ENCODE measurements around the gene GBP3. TPM values are rescaled to one million over a fixed set of nuclear protein-coding genes. Genes with fewer than 3 reads are reported as not detected.
"Not testable (repeated sequence)": the region's sequence is repeated elsewhere in the genome, so short reads cannot be mapped to it uniquely, and the experiment has no call there.

The GBP3 gene
- total RNA-seq, 2 experiments from 2014 or later: 9.7 to 10.2 TPM

DNA sequence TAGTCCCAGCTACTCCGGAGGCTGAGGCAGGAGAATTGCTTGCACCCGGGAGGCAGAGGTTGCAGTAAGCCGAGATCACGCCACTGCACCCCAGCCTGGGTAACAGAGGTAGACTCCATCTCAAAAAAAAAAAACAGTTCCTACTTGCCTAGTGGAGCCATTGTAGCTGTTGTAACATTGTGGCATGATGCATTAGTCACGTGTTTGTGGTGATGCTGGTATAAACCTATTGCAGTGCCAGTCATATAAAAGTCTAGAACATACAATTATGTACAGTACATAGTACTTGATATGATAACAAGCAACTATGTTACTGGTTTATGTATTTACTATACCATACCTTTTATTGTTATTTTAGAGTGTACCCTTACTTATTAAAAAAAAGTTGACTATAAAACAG is 46.4 kb downstream of the GBP3 start:
- no peak for DNase-seq
- Mint-ChIP-seq H3K4me1 (peaks cover 48% of the 10 kb centered on the region), H3K27ac (no peak overlapping the region), H3K27me3 (no peaks in the 10 kb centered on the region), H3K9me3 (peaks cover 4% of the 10 kb centered on the region), H3K4me3 (no peak overlapping the region), H3K36me3 (peaks cover 52% of the 10 kb centered on the region)

DNA sequence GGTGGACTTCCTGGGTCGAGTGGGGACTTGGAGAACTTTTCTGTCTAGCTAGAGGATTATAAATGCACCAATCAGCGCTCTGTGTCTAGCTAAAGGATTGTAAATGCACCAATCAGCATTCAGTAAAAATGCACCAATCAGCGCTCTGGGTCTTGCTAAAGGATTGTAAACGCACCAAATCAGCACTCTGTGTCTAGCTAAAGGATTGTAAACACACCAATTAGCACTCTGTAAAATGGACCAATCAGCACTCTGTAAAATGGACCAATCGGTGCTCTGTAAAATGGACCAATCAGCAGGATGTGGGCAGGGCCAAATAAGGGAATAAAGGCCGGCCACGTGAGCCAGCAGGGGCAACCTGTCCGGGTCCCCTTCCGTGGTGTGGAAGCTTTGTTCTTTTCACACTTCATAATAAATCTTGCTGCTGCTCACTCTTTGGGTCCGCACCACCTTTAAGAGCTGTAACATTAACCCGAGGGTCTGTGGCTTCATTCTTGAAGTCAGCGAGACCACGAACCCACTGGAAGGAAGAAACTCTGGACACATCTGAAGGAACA is 48.0 kb downstream of the GBP3 start:
- H3K4me3 Mint-ChIP-seq, H3K27me3 Mint-ChIP-seq, H3K27ac Mint-ChIP-seq, H3K9me3 Mint-ChIP-seq, DNase-seq: not testable (repeated sequence)
- Mint-ChIP-seq H3K4me1 (peaks cover 38% of the 10 kb centered on the region), H3K36me3 (peaks cover 38% of the 10 kb centered on the region)

DNA sequence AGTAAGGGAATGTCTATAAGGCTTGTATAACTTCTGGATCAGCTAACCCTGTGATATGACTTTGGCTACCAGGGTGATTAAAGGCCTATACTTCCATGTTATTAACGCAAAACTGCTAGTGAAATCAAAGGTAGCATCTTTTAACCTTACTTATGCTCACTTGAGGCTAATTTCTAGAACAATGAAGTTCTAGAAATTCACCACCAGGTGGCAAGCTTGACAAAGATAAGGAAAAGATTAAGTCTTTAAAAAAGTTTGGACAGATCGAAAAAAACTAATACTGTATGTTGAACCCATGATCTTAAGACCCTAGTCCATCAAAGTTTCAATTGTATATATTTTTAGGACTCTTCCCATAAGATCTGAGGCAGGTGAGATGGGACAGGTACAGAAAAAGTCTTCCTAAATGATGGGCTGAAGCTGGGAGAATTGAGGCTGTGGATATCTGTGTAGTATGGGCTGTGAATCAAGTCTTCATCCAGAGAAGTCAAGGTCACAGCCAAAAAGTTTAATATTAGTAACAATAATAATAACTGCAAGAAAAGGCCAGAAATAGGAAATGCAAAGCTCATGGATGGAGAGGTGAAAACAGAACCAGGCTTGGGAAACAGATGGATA is 49.0 kb downstream of the GBP3 start:
- no peak for DNase-seq
- peaks cover 27% of the 10 kb centered on the region for H3K4me1 Mint-ChIP-seq
- peaks cover 28% of the 10 kb centered on the region for H3K36me3 Mint-ChIP-seq
- peaks cover 4% of the 10 kb centered on the region for H3K9me3 Mint-ChIP-seq
- H3K27me3 Mint-ChIP-seq: no peaks in the 10 kb centered on the region
- H3K27ac Mint-ChIP-seq: no peak overlapping the region
- no peak overlapping the region for H3K4me3 Mint-ChIP-seq

DNA sequence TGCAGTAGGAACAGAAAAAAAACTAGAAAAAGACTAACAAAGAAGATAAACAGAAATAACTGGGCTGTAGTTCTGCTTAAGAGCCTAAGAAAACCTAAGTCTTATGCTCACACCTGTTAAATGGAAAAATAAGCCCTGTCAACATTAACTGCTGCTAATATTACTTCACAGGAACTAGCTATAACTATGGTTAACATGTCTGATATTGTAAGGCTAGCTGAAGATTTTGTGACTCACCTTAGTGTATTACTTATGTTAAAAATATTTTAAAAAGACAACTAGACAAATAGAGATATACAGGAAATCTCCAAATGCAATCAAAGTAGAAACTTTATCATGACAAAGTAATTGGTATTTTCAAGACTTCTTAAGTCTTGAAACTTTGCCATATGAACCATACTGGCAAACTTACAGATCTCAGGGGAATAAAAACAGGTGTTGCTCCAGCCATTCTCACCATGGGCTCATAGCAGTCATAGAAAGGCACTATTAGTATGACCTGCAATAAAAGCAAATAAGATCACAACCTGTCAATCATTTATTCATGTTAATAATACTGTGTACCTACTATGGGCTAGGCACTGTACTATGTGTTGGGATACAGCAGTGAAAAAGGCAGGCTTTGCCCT is 60.9 kb downstream of the GBP3 start:
- Mint-ChIP-seq H3K27me3 (no peaks in the 10 kb centered on the region), H3K36me3 (peaks cover 26% of the 10 kb centered on the region), H3K9me3 (no peaks in the 10 kb centered on the region), H3K4me3 (no peak overlapping the region), H3K27ac (no peak overlapping the region), H3K4me1 (peaks cover 6% of the 10 kb centered on the region)
- DNase-seq: no peak

DNA sequence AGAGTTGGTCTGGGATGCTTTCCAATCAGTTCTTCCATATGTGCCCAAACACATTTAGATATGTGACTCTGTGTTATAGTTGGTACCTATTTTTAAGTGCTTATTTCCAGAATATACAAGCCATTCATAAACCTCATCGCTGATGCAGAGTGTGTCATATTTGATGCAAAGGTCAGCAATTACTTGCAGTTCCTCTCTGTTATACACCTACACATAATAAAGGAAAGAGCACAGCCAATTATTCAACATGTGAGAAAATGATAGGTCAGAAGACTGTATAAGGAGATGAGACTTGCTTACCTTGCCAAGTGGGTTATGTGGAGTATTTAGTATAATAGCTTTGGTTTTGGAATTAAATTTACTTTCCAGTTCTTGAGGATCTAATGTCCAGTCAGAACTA is 61.6 kb downstream of the GBP3 start:
- DNase-seq: no peak
- Mint-ChIP-seq H3K9me3 (no peaks in the 10 kb centered on the region), H3K27me3 (no peaks in the 10 kb centered on the region), H3K36me3 (peaks cover 28% of the 10 kb centered on the region), H3K27ac (no peak overlapping the region), H3K4me3 (no peak overlapping the region), H3K4me1 (peaks cover 9% of the 10 kb centered on the region)

Other genes with a start within 250 kb of the GBP3 start
- gene GTF2B, start 131.3 kb downstream of the GBP3 start, total RNA-seq: 10 to 100 TPM; 42.8 TPM
- 10 to 100 TPM; 51.7 to 53.3 TPM for gene KYAT3, start 30.2 kb downstream of the GBP3 start, total RNA-seq
- gene RBMXL1, start 30.2 kb downstream of the GBP3 start, total RNA-seq: 10 to 100 TPM; 25.7 to 25.8 TPM
- gene GBP1, start 42.3 kb upstream of the GBP3 start, total RNA-seq: 100 to 1,000 TPM; 141 to 146 TPM
- gene GBP2, start 103.2 kb upstream of the GBP3 start, total RNA-seq: 100 to 1,000 TPM; 153 to 157 TPM
- under 1 TPM; 0.10 to 0.36 TPM for gene GBP7, start 153.1 kb upstream of the GBP3 start, total RNA-seq
- gene GBP4, start 176.1 kb upstream of the GBP3 start, total RNA-seq: 10 to 100 TPM; 76.4 to 78.5 TPM
- 100 to 1,000 TPM; 186 to 187 TPM for gene GBP5, start 250.0 kb upstream of the GBP3 start, total RNA-seq